Neuronal stem cell (in vitro differentiated cells): Measurements from ENCODE around the gene DPP9.

Experiments
- DNase-seq: peaks from one replicate; pipeline ENCODE4 v3.0.0-alpha.2; 2013; ENCODE audit warnings: low spot score
- H2AFZ ChIP-seq: one replicate; pipeline ENCODE4 v1.6.1; 2013; ENCODE audit warnings: mild to moderate bottlenecking, low read length, inconsistent platforms
- H2AK5ac ChIP-seq: 2 replicates; pipeline ENCODE4 v1.6.1; 2013; ENCODE audit warnings: low read depth, mild to moderate bottlenecking, inconsistent platforms, low read length, moderate library complexity, mixed read lengths
- H2BK120ac ChIP-seq: 2 replicates; pipeline ENCODE4 v1.6.1; 2013; ENCODE audit warnings: low read depth, mild to moderate bottlenecking, inconsistent platforms, low read length, moderate library complexity, mixed read lengths
- H2BK12ac ChIP-seq: one replicate; pipeline ENCODE4 v1.6.1; 2013; ENCODE audit warnings: low read length, inconsistent platforms
- H2BK15ac ChIP-seq: 2 replicates; pipeline ENCODE4 v1.6.1; 2013; ENCODE audit warnings: mild to moderate bottlenecking, low read length, inconsistent platforms, mixed read lengths
- H2BK5ac ChIP-seq: one replicate; pipeline ENCODE4 v1.6.1; 2013; ENCODE audit warnings: inconsistent platforms, mild to moderate bottlenecking, low read length, moderate library complexity
- H3K14ac ChIP-seq: one replicate; pipeline ENCODE4 v1.6.1; 2013; ENCODE audit warnings: low read length, inconsistent platforms
- H3K18ac ChIP-seq: 2 replicates; pipeline ENCODE4 v1.6.1; 2013; ENCODE audit warnings: low read length, inconsistent platforms
- H3K23ac ChIP-seq: 2 replicates; pipeline ENCODE4 v1.6.1; 2013; ENCODE audit warnings: low read depth, mild to moderate bottlenecking, mixed read lengths, low read length, inconsistent platforms; ENCODE audit not compliant: poor library complexity
- H3K27ac ChIP-seq: replicated peaks from 3 replicates; pipeline ENCODE4 v1.5.1; 2013; ENCODE audit warnings: low read length, inconsistent platforms
- H3K27me3 ChIP-seq, 3 experiments: 2 replicates each; pipeline ENCODE4 v1.6.1; 2013; ENCODE audit warnings: low read length in 3 of 3, mild to moderate bottlenecking in 2 of 3, inconsistent platforms in 1 of 3, low read depth in 1 of 3, mixed read lengths in 1 of 3, moderate library complexity in 1 of 3; ENCODE audit not compliant: control insufficient read depth in 3 of 3, insufficient read depth in 3 of 3
- H3K36me3 ChIP-seq, 2 donors: replicated peaks in 1 of 2; 2 replicates each; pipeline ENCODE4 v1.6.1; 2013; ENCODE audit warnings: low read length in 2 of 2; ENCODE audit not compliant: control insufficient read depth in 2 of 2, insufficient read depth in 2 of 2
- H3K4ac ChIP-seq: 2 replicates; pipeline ENCODE4 v1.6.1; 2013; ENCODE audit warnings: inconsistent platforms, mild to moderate bottlenecking, low read length, moderate library complexity
- H3K4me1 ChIP-seq, 2 donors: 1 replicate in 1 of 2; 2 replicates in 1 of 2; pipeline ENCODE4 v1.6.1; 2013; ENCODE audit warnings: low read length in 2 of 2, low read depth in 1 of 2; ENCODE audit not compliant: control insufficient read depth in 2 of 2, insufficient read depth in 1 of 2
- H3K4me2 ChIP-seq: one replicate; pipeline ENCODE4 v1.6.1; 2013; ENCODE audit warnings: mild to moderate bottlenecking, low read length, inconsistent platforms; ENCODE audit not compliant: insufficient read depth, poor library complexity, severe bottlenecking
- H3K4me3 ChIP-seq, 2 donors: 2 replicates each; pipeline ENCODE4 v1.5.1; 2013; ENCODE audit warnings: low read length in 2 of 2, mild to moderate bottlenecking in 2 of 2, inconsistent platforms in 1 of 2, moderate library complexity in 1 of 2
- H3K79me1 ChIP-seq: one replicate; pipeline ENCODE4 v1.6.1; 2013; ENCODE audit warnings: low read depth, mild to moderate bottlenecking, inconsistent platforms, low read length, moderate library complexity
- H3K9ac ChIP-seq: one replicate; pipeline ENCODE4 v1.6.1; 2013; ENCODE audit warnings: mild to moderate bottlenecking, low read depth, low read length, inconsistent platforms; ENCODE audit not compliant: poor library complexity
- H3K9me3 ChIP-seq, 2 donors: replicated peaks in 1 of 2; 2 replicates each; pipeline versions ENCODE3 to v1.6.1; 2013; ENCODE audit warnings: low read length in 2 of 2, mild to moderate bottlenecking in 2 of 2, inconsistent platforms in 1 of 2, low read depth in 1 of 2, mixed read lengths in 1 of 2, moderate library complexity in 1 of 2; ENCODE audit not compliant: control insufficient read depth in 2 of 2, insufficient read depth in 1 of 2
- H4K8ac ChIP-seq: one replicate; pipeline ENCODE4 v1.6.1; 2013; ENCODE audit warnings: low read depth, mild to moderate bottlenecking, inconsistent platforms, low read length, moderate library complexity
- H4K91ac ChIP-seq: one replicate; pipeline ENCODE4 v1.6.1; 2013; ENCODE audit warnings: low read length, low read depth, mild to moderate bottlenecking, inconsistent platforms; ENCODE audit not compliant: poor library complexity
- WGBS, 2 donors: extraction: QIAGEN DNeasy Blood & Tissue Kit; methylation state at CpG; one replicate each; pipeline ENCODE4 v1.1.7; 2013; ENCODE audit warnings: missing lambda C conversion rate in 2 of 2, mixed read lengths in 1 of 2; ENCODE audit not compliant: insufficient read length in 2 of 2, insufficient replicate concordance in 1 of 2; ENCODE audit errors: extremely low coverage in 2 of 2; 5-methylcytosine and 5-hydroxymethylcytosine counted together

The DPP9 gene

DNA sequence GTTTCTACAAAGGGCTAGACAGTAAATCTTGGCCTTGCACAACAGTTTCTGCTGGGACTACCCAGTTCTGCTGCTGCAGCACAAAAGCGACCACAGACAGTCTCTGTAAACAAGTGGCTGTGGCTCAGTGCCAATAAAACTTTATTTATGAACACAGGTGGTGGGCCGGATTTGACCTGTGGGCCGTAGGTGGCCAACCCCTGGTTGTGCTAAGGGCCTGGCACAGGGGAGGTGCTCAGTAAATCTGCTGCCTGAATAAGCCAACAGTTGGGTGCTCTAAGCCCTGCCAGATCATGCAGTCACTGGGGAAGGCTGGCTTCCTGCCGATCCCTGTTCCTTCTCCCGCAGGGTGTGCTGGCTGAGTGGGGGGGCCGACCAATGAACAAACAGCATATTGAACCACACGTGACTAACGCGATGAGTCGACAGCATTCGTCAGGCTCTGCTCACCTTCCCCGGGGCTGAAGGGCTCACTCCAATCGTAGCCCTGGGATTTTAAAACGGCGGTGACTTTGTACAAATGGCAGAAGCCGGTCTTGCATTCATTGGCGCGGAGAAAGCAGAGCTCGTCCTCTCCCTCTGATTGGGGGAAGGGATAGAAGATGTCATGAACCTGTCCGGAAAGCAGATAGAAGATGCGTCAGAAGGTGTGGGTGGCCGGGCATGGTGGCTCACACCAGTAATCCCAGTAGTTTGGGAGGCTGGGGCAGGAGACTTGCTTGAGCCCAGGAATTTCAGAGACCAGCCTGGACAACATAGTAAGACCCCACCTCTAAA lies 29.2 kb downstream of the DPP9 start:
- H3K4ac ChIP-seq = no peak overlapping the region
- no peaks in the 10 kb centered on the region for H3K27me3 ChIP-seq

DNA sequence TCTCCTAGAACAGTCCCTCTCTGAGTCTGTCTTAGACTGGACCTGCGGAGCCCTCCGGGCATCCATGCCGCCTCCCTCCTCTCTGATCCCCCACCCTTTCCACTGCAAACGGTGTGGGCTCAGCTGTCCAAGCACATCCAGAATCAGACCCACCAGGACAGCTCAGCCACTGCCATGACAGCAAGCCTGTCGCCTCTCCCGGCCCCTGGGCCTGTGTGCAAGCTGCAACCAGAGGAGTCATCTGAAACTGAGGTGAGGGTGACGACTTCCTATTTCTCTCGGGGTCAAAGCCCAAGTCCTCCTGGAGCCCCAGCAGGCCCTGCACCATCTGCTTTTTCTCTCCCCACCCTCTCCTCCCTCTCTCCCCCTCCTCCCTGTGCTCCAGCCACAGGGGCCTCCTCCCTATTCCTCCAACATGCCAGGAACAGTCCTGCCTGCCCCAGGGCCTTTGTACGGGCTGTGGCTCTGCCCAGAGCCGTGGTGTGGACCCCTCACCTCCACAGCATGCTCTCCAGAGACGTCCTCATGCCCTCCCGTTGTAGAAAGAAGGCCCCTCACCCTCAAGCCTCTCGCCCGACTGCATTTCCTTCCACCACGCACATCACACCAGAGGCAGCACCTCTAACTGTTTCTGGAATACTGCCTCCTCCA lies 30.0 kb downstream of the DPP9 start:
- Histone ChIP-seq H3K79me1 (peaks cover 2% of the 10 kb centered on the region), H2AFZ (no peak overlapping the region), H3K4me1 (no peaks in the 10 kb centered on the region), H3K27me3 (no peaks in the 10 kb centered on the region), H3K27ac (no peak overlapping the region), H3K23ac (no peak overlapping the region), H3K14ac (no peak overlapping the region), H4K8ac (no peak overlapping the region), H3K4ac (no peak overlapping the region), H4K91ac (no peak overlapping the region), H3K4me2 (no peak overlapping the region), H3K36me3 (peaks cover 51 to 89% of the 10 kb centered on the region in 2 donors), H3K18ac (no peak overlapping the region), H2BK5ac (no peak overlapping the region), H2AK5ac (no peak overlapping the region), H3K9ac (no peak overlapping the region), H3K4me3 (no peak overlapping the region), H2BK15ac (no peak overlapping the region), H2BK120ac (no peak overlapping the region), H3K9me3 (no peaks in the 10 kb centered on the region), H2BK12ac (no peak overlapping the region)
- no CpG with 5 or more reads among the region's 15 CpGs for WGBS, 2 donors
- no peak for DNase-seq

More for the DNA sequence above, 29.2 kb downstream of the DPP9 start:
- Histone ChIP-seq H2BK120ac (no peak overlapping the region), H3K4me2 (no peak overlapping the region), H3K23ac (no peak overlapping the region), H4K91ac (no peak overlapping the region), H2BK12ac (no peak overlapping the region), H3K9ac (no peak overlapping the region), H3K18ac (no peak overlapping the region), H3K9me3 (no peaks in the 10 kb centered on the region), H3K4me1 (no peaks in the 10 kb centered on the region), H2BK15ac (no peak overlapping the region), H4K8ac (no peak overlapping the region), H2AK5ac (no peak overlapping the region), H2AFZ (no peak overlapping the region), H2BK5ac (no peak overlapping the region), H3K79me1 (peaks cover 2% of the 10 kb centered on the region), H3K36me3 (peaks cover 48 to 87% of the 10 kb centered on the region in 2 donors), H3K27ac (no peak overlapping the region), H3K4me3 (no peak overlapping the region), H3K14ac (no peak overlapping the region)
- WGBS, 2 donors = no CpG with 5 or more reads among the region's 22 CpGs
- no peak for DNase-seq

DNA sequence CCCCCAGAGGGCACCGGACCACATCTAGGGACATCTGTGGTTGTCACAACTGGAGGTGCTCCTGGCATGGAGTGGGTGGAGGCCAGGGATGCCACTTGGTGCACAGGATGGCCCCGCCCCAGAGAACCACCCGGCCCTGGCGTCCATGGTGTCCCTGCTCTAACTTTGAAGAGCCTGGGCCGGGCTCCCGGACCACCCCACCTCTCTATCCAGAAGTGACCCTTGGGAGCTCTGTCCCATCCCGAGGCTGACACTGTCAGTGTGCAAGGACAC lies 30.6 kb downstream of the DPP9 start:
- Histone ChIP-seq H2AK5ac (no peak overlapping the region), H4K8ac (no peak overlapping the region), H2BK120ac (no peak overlapping the region), H3K4me1 (no peaks in the 10 kb centered on the region), H3K4ac (no peak overlapping the region), H3K4me2 (no peak overlapping the region), H3K14ac (no peak overlapping the region), H2AFZ (no peak overlapping the region), H3K23ac (peak overlapping the region; percentile 57), H3K27me3 (no peaks in the 10 kb centered on the region), H3K9ac (peak overlapping the region; percentile 13), H3K36me3 (peaks cover 53 to 89% of the 10 kb centered on the region in 2 donors), H3K9me3 (no peaks in the 10 kb centered on the region), H2BK15ac (no peak overlapping the region), H2BK12ac (no peak overlapping the region), H3K18ac (no peak overlapping the region), H4K91ac (no peak overlapping the region), H3K27ac (no peak overlapping the region), H3K79me1 (peaks cover 2% of the 10 kb centered on the region), H3K4me3 (no peak overlapping the region), H2BK5ac (no peak overlapping the region)
- no CpG with 5 or more reads among the region's 7 CpGs for WGBS, 2 donors
- no peak for DNase-seq

DNA sequence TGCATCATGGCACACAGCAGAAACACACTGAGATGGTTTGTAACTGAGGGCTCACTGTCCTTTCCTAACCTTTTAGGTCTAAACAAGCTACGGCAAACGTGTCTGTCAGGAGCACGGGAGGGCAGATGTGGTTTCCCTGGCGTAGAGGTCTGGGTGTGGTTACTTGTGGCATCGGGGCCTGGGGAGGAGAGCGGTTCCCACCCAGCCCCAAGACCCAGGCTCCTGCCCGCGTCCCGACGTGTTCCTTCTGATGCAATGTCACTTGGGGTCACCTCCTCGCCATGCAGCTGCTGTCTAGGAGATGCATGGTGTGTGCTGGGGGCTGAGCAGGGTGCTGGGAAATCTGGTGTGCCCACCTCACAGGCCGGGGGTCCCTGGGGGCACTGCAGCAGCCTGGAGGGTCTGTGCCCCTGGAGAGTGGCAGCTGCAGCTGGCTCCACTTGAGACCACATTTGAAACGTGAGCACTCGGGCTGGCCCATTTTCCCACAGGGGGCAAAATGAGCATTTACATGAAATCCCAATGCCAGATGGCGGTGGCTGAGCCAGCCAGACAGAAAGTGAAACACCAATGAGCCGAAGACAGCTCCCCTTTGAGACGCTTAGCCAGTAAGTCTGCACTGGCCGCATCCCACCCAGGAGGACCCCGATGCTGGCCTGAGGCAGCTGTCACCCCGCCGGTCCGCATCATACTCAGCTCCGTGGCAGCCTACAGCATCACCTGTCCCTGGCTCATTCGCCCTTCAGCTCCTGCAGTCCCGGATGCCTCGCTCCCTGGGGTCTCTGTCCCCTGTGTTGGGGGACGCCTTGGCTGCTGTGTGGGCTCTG lies 31.2 kb downstream of the DPP9 start:
- H4K8ac ChIP-seq = no peak overlapping the region
- H3K36me3 ChIP-seq = peaks cover 49 to 87% of the 10 kb centered on the region in 2 donors
- no peak overlapping the region for H3K4me3 ChIP-seq
- H3K14ac ChIP-seq = no peak overlapping the region
- no peak overlapping the region for H3K27ac ChIP-seq
- no peak overlapping the region for H3K4ac ChIP-seq
- peaks cover 2% of the 10 kb centered on the region for H3K79me1 ChIP-seq
- H2AK5ac ChIP-seq = no peak overlapping the region
- H2BK120ac ChIP-seq = no peak overlapping the region
- no peak overlapping the region for H2BK5ac ChIP-seq
- H2BK15ac ChIP-seq = no peak overlapping the region
- no peaks in the 10 kb centered on the region for H3K9me3 ChIP-seq
- H3K27me3 ChIP-seq = no peaks in the 10 kb centered on the region
- H3K23ac ChIP-seq = peak overlapping the region; percentile 57
- H3K4me1 ChIP-seq = no peaks in the 10 kb centered on the region
- H4K91ac ChIP-seq = no peak overlapping the region
- H2BK12ac ChIP-seq = no peak overlapping the region
- H2AFZ ChIP-seq = no peak overlapping the region
- no peak overlapping the region for H3K4me2 ChIP-seq
- WGBS, 2 donors = no CpG with 5 or more reads among the region's 27 CpGs
- no peak for DNase-seq
- H3K18ac ChIP-seq = no peak overlapping the region
- peak overlapping the region; percentile 13 for H3K9ac ChIP-seq
